Right lobe of liver (tissue), 4 donors: ENCODE results near the gene TRMT11.

ENCODE experiments used
- POLR2A ChIP-seq: fragments of 450-650 bp; IDR thresholded peaks from one replicate; pipeline ENCODE4 v1.6.1; 2017; ENCODE audit warnings: antibody characterized with exemption, mild to moderate bottlenecking
- TF ChIP-seq, protein P1 (sequence below), 4 donors: fragments of 200-600 bp in 3 of 4; fragments of 450-650 bp in 1 of 4; IDR thresholded peaks; one replicate each; pipeline versions ENCODE4 v1.5.1 to v1.8.0; 2016 to 2022; ENCODE audit warnings: antibody characterized with exemption in 4 of 4, mild to moderate bottlenecking in 2 of 4
- donor health status: DM: no; HTN: no; CAD: no.
- donor health status: DM: no; HTN: no; CAD: no.
- donor health status: DM: no; HTN: yes; CAD: no.

DNA sequence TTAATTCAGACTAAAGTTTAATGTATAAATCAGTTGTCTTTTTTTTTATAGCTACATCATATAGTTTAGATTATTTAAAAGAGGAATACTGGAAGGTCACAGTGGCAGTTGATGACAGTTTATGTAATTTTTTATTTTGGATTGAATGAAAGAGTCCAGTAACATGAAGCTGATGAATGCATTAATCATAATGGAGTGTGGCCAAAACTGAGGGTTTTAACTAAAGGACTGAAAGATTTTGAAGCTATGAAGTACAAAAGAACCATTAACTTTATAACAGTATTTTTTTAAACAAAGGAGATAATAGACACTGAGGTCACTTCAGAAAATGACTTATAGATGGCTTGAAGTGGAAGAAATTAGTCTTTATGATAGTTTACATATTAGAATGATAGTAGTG lies 41.3 kb downstream of the TRMT11 start:
- TF ChIP-seq, protein P1, sequence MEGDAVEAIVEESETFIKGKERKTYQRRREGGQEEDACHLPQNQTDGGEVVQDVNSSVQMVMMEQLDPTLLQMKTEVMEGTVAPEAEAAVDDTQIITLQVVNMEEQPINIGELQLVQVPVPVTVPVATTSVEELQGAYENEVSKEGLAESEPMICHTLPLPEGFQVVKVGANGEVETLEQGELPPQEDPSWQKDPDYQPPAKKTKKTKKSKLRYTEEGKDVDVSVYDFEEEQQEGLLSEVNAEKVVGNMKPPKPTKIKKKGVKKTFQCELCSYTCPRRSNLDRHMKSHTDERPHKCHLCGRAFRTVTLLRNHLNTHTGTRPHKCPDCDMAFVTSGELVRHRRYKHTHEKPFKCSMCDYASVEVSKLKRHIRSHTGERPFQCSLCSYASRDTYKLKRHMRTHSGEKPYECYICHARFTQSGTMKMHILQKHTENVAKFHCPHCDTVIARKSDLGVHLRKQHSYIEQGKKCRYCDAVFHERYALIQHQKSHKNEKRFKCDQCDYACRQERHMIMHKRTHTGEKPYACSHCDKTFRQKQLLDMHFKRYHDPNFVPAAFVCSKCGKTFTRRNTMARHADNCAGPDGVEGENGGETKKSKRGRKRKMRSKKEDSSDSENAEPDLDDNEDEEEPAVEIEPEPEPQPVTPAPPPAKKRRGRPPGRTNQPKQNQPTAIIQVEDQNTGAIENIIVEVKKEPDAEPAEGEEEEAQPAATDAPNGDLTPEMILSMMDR (IDR thresholded peaks at IDR 0.05): no peak
- TF ChIP-seq POLR2A: no peak
